HCT116 (cell line): ENCODE data around the gene CORT. TPM values are rescaled to one million over a fixed set of nuclear protein-coding genes. Genes with fewer than 3 reads are reported as not detected.

Experiments
- ATAC-seq: fragments of 200-7000 bp; cut with Tn5 transposase; 2 replicates; pipeline ENCODE4 v1.9.1; 2020; ENCODE audit warnings: mild to moderate bottlenecking, moderate library complexity
- BruUV-seq: library from RNA; stranded (reverse); fragments of 400-500 nt; replicated peaks from 2 replicates; lab custom pipeline; 2021; lab: Mats Ljungman, UMichigan
- CTCF ChIA-PET: fragments of 300-600 bp; sonication (Branson Sonifier 250); formaldehyde crosslinking; loops from one replicate; lab custom pipeline; 2021; ENCODE audit warnings: antibody characterized with exemption; lab: Charles Lee
- POLR2A ChIA-PET: fragments of 300-600, 350-600 bp; sonication (Branson Sonifier 250); formaldehyde crosslinking; loops from one replicate; lab custom pipeline; 2021; ENCODE audit warnings: antibody characterized with exemption; lab: Charles Lee
- RAD21 ChIA-PET, 2 experiments: fragments of 300-600 bp; sonication (Branson Sonifier 250); formaldehyde crosslinking; loops; one replicate each; lab custom pipeline; 2023; ENCODE audit warnings: low total read pairs in 2 of 2; ENCODE audit not compliant: uncharacterized antibody in 2 of 2, unreplicated experiment in 2 of 2, low non-redundant PET in 1 of 2; lab: Charles Lee
- DNase-seq: peaks from one replicate; pipeline ENCODE4 v3.0.0-alpha.2; 2010; ENCODE audit warnings: low read depth, low spot score
- H2AFZ ChIP-seq: fragments of 200-600 bp; shearing (Covaris generic), sonication (generic); 2 replicates; pipeline ENCODE4 v1.6.1; 2017; ENCODE audit warnings: low read depth, mixed run types, mixed read lengths, antibody characterized with exemption, low read length; ENCODE audit not compliant: poor library complexity, severe bottlenecking
- H3K27ac ChIP-seq: 2 replicates; pipeline ENCODE4 v1.5.1; 2012; ENCODE audit warnings: low read depth, low read length
- H3K27me3 ChIP-seq: fragments of 200-600 bp; sonication (generic); 2 replicates; pipeline ENCODE4 v1.6.1; 2016; ENCODE audit warnings: mixed run types, low read length, mixed read lengths; ENCODE audit not compliant: insufficient read depth
- H3K36me3 ChIP-seq, 2 experiments: fragments of 200-500 bp in 1 of 2; fragments of 200-600 bp in 1 of 2; sonication (Bioruptor generic) in 1 of 2; sonication (generic) in 1 of 2; 2 replicates each; pipeline versions ENCODE4 v1.5.1 to v1.6.1; 2014 to 2016; ENCODE audit warnings: low read length in 2 of 2, inconsistent platforms in 1 of 2, mixed read lengths in 1 of 2, mixed run types in 1 of 2; ENCODE audit not compliant: insufficient read depth in 2 of 2, control insufficient read depth in 1 of 2
- H3K4me1 ChIP-seq, 2 experiments: fragments of 200-600 bp in 1 of 2; sonication (generic) in 1 of 2; 2 replicates each; pipeline versions ENCODE4 v1.5.1 to v1.6.1; 2012 to 2017; ENCODE audit warnings: low read length in 2 of 2, inconsistent platforms in 1 of 2, mild to moderate bottlenecking in 1 of 2, mixed read lengths in 1 of 2, mixed run types in 1 of 2, moderate library complexity in 1 of 2; ENCODE audit not compliant: insufficient read depth in 2 of 2, control insufficient read depth in 1 of 2
- H3K4me2 ChIP-seq: fragments of 200-600 bp; sonication (generic); 2 replicates; pipeline ENCODE4 v1.6.1; 2017; ENCODE audit warnings: mixed run types, low read length, mixed read lengths
- H3K4me3 ChIP-seq, 2 experiments: fragments of 200-600 bp in 1 of 2; sonication (generic) in 1 of 2; replicated peaks in 1 of 2; 2 replicates each; pipeline ENCODE4 v1.5.1; 2011 to 2016; ENCODE audit warnings: low read length in 2 of 2, control low read depth in 1 of 2, low read depth in 1 of 2, mild to moderate bottlenecking in 1 of 2, mixed read lengths in 1 of 2, mixed run types in 1 of 2
- H3K79me2 ChIP-seq: fragments of 200-600 bp; sonication (generic); 2 replicates; pipeline ENCODE4 v1.6.1; 2017; ENCODE audit warnings: mild to moderate bottlenecking, mixed run types, low read length, moderate library complexity, mixed read lengths; ENCODE audit not compliant: insufficient read depth
- H3K9ac ChIP-seq: fragments of 200-600 bp; sonication (generic); 2 replicates; pipeline ENCODE4 v1.6.1; 2016; ENCODE audit warnings: low read length, mixed read lengths
- H3K9me2 ChIP-seq: fragments of 200-600 bp; sonication (generic), shearing (Covaris generic); 2 replicates; pipeline ENCODE4 v1.6.1; 2017; ENCODE audit warnings: mixed run types, mild to moderate bottlenecking, moderate library complexity; ENCODE audit not compliant: insufficient read depth
- H3K9me3 ChIP-seq, 2 experiments: fragments of 200-500 bp in 1 of 2; fragments of 200-600 bp in 1 of 2; sonication (Bioruptor generic) in 1 of 2; sonication (generic) in 1 of 2; 2 replicates each; pipeline ENCODE4 v1.6.1; 2014 to 2017; ENCODE audit warnings: low read length in 2 of 2, mixed read lengths in 2 of 2, inconsistent platforms in 1 of 2, low read depth in 1 of 2, mild to moderate bottlenecking in 1 of 2, mixed run types in 1 of 2, moderate library complexity in 1 of 2; ENCODE audit not compliant: control insufficient read depth in 1 of 2, insufficient read depth in 1 of 2
- H4K20me1 ChIP-seq: fragments of 200-600 bp; sonication (generic), shearing (Covaris generic); 2 replicates; pipeline ENCODE4 v1.6.1; 2017; ENCODE audit warnings: mixed run types, mild to moderate bottlenecking, moderate library complexity; ENCODE audit not compliant: insufficient read depth
- EGR1 ChIP-seq: IDR thresholded peaks from 2 replicates; pipeline ENCODE4 v1.6.1; 2012; ENCODE audit warnings: low read depth
- EZH2 ChIP-seq: fragments of 200-600 bp; sonication (generic); IDR thresholded peaks from 2 replicates; pipeline ENCODE4 v1.6.1; 2017; ENCODE audit warnings: antibody characterized with exemption, mixed run types
- FOSL1 ChIP-seq: IDR thresholded peaks from 2 replicates; pipeline ENCODE4 v1.6.1; 2012; ENCODE audit warnings: low read depth
- POLR2AphosphoS5 ChIP-seq: IDR thresholded peaks from 2 replicates; pipeline ENCODE4 v1.6.1; 2011; ENCODE audit warnings: mild to moderate bottlenecking, low read depth, low read length, moderate library complexity
- RAD21 ChIP-seq: IDR thresholded peaks from 2 replicates; pipeline ENCODE4 v1.6.1; 2012; ENCODE audit warnings: low read depth, mild to moderate bottlenecking
- SIN3A ChIP-seq: IDR thresholded peaks from 2 replicates; pipeline ENCODE4 v1.6.1; 2012; ENCODE audit warnings: low read depth
- SP1 ChIP-seq: IDR thresholded peaks from 2 replicates; pipeline ENCODE4 v1.6.1; 2012; ENCODE audit warnings: low read depth
- YY1 ChIP-seq: IDR thresholded peaks from 2 replicates; pipeline ENCODE4 v1.6.1; 2011; ENCODE audit warnings: low read length, low read depth, moderate library complexity, mild to moderate bottlenecking; ENCODE audit not compliant: insufficient replicate concordance; ENCODE audit errors: extremely low read depth
- intact Hi-C: fragments of 100-400 bp; cut with micrococcal nuclease; formaldehyde crosslinking; loops from 2 replicates; pipeline ENCODE4 v1.10.0; 2022
- total RNA-seq: library from RNA; stranded (reverse); gene quantifications from one replicate; pipeline ENCODE4 v1.2.1, GENCODE V29; 2021; ENCODE audit not compliant: unreplicated experiment

The CORT gene
- total RNA-seq, 1 experiment from 2014 or later, result 0.84 TPM

- ATAC-seq, result no peak
- Histone ChIP-seq H3K4me1 (peaks cover 0 to 6% of the 10 kb centered on the region in 2 experiments; a peak in 2 of 4 replicates), H4K20me1 (no peaks in the 10 kb centered on the region), H2AFZ (no peak overlapping the region), H3K9me3 (no peaks in the 10 kb centered on the region), H3K4me3 (no peak overlapping the region), H3K4me2 (no peak overlapping the region), H3K36me3 (peaks cover 16 to 31% of the 10 kb centered on the region in 2 experiments), H3K27ac (no peak overlapping the region), H3K79me2 (no peaks in the 10 kb centered on the region), H3K9me2 (no peaks in the 10 kb centered on the region), H3K27me3 (no peaks in the 10 kb centered on the region)
- ChIA-PET RAD21 (no interaction called here), POLR2A (no interaction called here), CTCF (no interaction called here)
- BruUV-seq, result no TSS peak
- intact Hi-C loops, result no loop called here
- TF ChIP-seq EGR1, result no peak
- no peak for TF ChIP-seq SP1
- TF ChIP-seq RAD21, result no peak
- no peak for TF ChIP-seq EZH2
- no peak for TF ChIP-seq YY1
- TF ChIP-seq FOSL1, result no peak
- TF ChIP-seq SIN3A, result no peak
- TF ChIP-seq POLR2AphosphoS5, result no peak
- TF ChIP-seq, all 23 proteins: peak for 0
- no peak overlapping the region for H3K9ac ChIP-seq
- DNase-seq, result no peak
These were observed 30.5 kb upstream of the CORT start for GRCh38 chr1:10419351-10419750.

GRCh38 chr1:10421637-10422036, 28.2 kb upstream of the CORT start:
- intact Hi-C loops, result no loop called here
- Histone ChIP-seq H3K9ac (no peak overlapping the region), H3K4me3 (no peak overlapping the region), H3K27ac (no peak overlapping the region), H3K27me3 (no peaks in the 10 kb centered on the region), H2AFZ (no peak overlapping the region), H3K4me1 (no peaks in the 10 kb centered on the region), H3K36me3 (peaks cover 16 to 18% of the 10 kb centered on the region in 2 experiments), H3K9me3 (no peaks in the 10 kb centered on the region), H3K9me2 (no peaks in the 10 kb centered on the region), H4K20me1 (no peaks in the 10 kb centered on the region), H3K4me2 (no peak overlapping the region), H3K79me2 (no peaks in the 10 kb centered on the region)
- POLR2A ChIA-PET, result no interaction called here
- TF ChIP-seq POLR2AphosphoS5, result no peak
- RAD21 ChIA-PET, result no interaction called here
- CTCF ChIA-PET, result no interaction called here
- ATAC-seq (no peak), DNase-seq (no peak)
- no TSS peak for BruUV-seq
